Measurements from ENCODE around the gene CTRB2. TPM values are rescaled to one million over a fixed set of nuclear protein-coding genes. Genes with fewer than 3 reads are reported as not detected.

The CTRB2 gene
- total and polyA plus RNA-seq, 2 of the 8 experiments (the other 6 are each of a cell fraction or from before 2014, with no cell fraction given), result not detected

DNA sequence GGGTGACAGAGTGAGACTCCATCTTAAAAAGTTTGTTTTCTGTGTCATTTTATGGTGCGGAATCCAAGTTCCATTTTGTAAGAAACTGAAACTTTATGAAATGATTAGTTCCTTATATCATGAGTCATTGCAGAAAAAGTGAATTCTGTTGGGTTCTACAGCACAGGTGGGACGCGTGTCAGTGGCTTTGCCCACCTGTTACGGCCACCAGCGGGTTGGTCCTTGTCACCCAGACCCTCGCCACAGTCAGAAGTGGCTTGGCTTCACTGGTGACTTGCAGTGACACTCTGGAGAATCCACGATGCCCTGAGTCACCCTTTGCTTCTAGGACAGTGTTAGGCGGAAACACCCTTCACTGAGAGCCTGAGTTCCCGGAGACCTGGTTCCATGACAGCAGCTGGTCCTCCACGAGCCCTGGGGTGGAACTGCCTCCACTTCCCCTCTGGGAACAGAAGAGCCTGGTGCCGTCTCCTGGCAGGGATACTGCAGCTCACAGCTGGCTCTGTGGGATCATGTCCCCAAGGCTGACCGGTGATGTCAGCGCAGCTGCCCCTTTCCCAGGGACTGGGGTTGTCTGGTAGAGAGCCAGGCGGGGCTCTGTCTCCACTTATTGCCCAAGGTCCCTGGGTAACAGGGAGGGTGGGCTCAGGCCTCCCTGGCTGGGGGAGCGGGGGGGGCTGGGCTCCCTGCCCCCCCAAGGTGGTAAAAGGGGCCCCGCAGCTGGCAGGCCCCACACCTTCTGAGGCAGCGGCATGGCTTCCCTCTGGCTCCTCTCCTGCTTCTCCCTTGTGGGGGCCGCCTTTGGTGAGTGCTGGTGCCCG is 11.5 kb upstream of the CTRB2 start, which contains the start of gene CTRB1:
Gene CTRB1 (plus strand): TSS at position 733 of the 821 bp plus-strand sequence. CDS start 20 bp downstream, at position 753.
- Histone ChIP-seq H3K23ac (ENCODE audit: insufficient read length) (no peak within 1 kb of the TSS), H3K9me3 (ENCODE audit: insufficient read depth in 2 of 2, low read depth in 1 of 2, low read length in 1 of 2) (no peaks in the 10 kb centered on the region), H3K4me2 (ENCODE audit: insufficient read depth in 1 of 2, low read depth in 2 of 2, low read length in 2 of 2) (no peak within 1 kb of the TSS), H2BK12ac (ENCODE audit: low read depth, low read length) (peak within 1 kb of the TSS; percentile 23; the same call in 1 of the 2 replicates), H2BK15ac (ENCODE audit: low read length) (no peak within 1 kb of the TSS; the same call in 1 of the 2 replicates), H3K9ac (replicated peaks in 1 of 4; ENCODE audit: extremely low read depth in 1 of 4, low read depth in 3 of 4, low read length in 3 of 4) (no peak within 1 kb of the TSS), H2BK120ac (replicated peaks; ENCODE audit: low read depth, low read length) (no peak within 1 kb of the TSS), H3K4ac (replicated peaks; ENCODE audit: insufficient read length, low read depth, low read length) (no peak within 1 kb of the TSS), H3K4me3 (ENCODE audit: extremely low read depth in 1 of 4, insufficient read depth in 2 of 4, low read depth in 3 of 4, low read length in 4 of 4) (no peak within 1 kb of the TSS), H2AK5ac (ENCODE audit: low read depth, low read length) (no peak within 1 kb of the TSS), H4K20me1 (replicated peaks in 1 of 2; ENCODE audit: control insufficient read depth in 1 of 2, insufficient read depth in 2 of 2, low read length in 2 of 2) (no peaks in the 10 kb centered on the region), H2BK5ac (ENCODE audit: low read depth, low read length) (no peak within 1 kb of the TSS), H3K79me2 (ENCODE audit: control insufficient read depth in 1 of 2, insufficient read depth in 2 of 2, low read length in 2 of 2) (no peaks in the 10 kb centered on the region), H4K8ac (ENCODE audit: extremely low read depth, insufficient read depth, low read length) (no peak within 1 kb of the TSS), H3K23me2 (ENCODE audit: low read depth, low read length) (no peaks in the 10 kb centered on the region), H3K36me3 (ENCODE audit: control insufficient read depth in 2 of 4, insufficient read depth in 4 of 4, low read length in 3 of 4) (no peaks in the 10 kb centered on the region), H3K14ac (ENCODE audit: insufficient read length) (no peak within 1 kb of the TSS), H2AFZ (ENCODE audit: low read length) (no peak within 1 kb of the TSS), H3K27me3 (replicated peaks in 1 of 4; ENCODE audit: control insufficient read depth in 3 of 4, extremely low read depth in 1 of 4, insufficient read depth in 3 of 4, low read length in 3 of 4) (no peaks in the 10 kb centered on the region), H3K56ac (replicated peaks; ENCODE audit: insufficient read length, low read depth, low read length) (no peak within 1 kb of the TSS), H3K4me1 (replicated peaks in 1 of 4; ENCODE audit: control insufficient read depth in 3 of 4, insufficient read depth in 4 of 4, low read length in 3 of 4) (no peaks in the 10 kb centered on the region), H3K27ac (ENCODE audit: low read depth, low read length) (no peak within 1 kb of the TSS), H4K5ac (ENCODE audit: insufficient read length, low read depth, low read length) (no peak within 1 kb of the TSS), H3K18ac (ENCODE audit: extremely low read depth, low read length) (no peak within 1 kb of the TSS), H4K91ac (replicated peaks; ENCODE audit: insufficient read length, low read length) (no peak within 1 kb of the TSS), H3K79me1 (ENCODE audit: low read depth, low read length) (no peaks in the 10 kb centered on the region), H2BK20ac (ENCODE audit: low read length) (no peak within 1 kb of the TSS)
- FAIRE-seq (no peak), DNase-seq (ENCODE audit: low read depth in 1 of 2, low spot score in 2 of 2) (no peak)
- WGBS, 2 experiments (ENCODE audit: extremely low coverage in 1 of 2, insufficient coverage in 1 of 2, insufficient read length in 1 of 2, insufficient replicate concordance in 2 of 2, low coverage in 1 of 2, low lambda C conversion rate in 2 of 2, missing lambda C conversion rate in 1 of 2), result 88% methylated on average over 17 of the region's 19 CpGs; no CpG with 5 or more reads in 1 of the 2 experiments
- ChIA-PET POLR2A (ENCODE audit: partially characterized antibody) (no interaction called here), CTCF (ENCODE audit: partially characterized antibody) (interaction anchor here (0.6 to 15.0 kb wide), 4 partner anchors 15 to 502 kb away, joined by 3 to 157 read pairs (median 7); no protein-coding TSS in a partner anchor)
- TF ChIP-seq, protein P1, sequence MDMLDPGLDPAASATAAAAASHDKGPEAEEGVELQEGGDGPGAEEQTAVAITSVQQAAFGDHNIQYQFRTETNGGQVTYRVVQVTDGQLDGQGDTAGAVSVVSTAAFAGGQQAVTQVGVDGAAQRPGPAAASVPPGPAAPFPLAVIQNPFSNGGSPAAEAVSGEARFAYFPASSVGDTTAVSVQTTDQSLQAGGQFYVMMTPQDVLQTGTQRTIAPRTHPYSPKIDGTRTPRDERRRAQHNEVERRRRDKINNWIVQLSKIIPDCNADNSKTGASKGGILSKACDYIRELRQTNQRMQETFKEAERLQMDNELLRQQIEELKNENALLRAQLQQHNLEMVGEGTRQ (IDR thresholded peaks at IDR 0.05; ENCODE audit: low read length), result no peak
- TF ChIP-seq SP2 (IDR thresholded peaks at IDR 0.05; ENCODE audit: low read length), result no peak
